ENCODE results near the gene CEP76. TPM values are rescaled to one million over a fixed set of nuclear protein-coding genes. Genes with fewer than 3 reads are reported as not detected.

Gene CEP76
- polyA plus RNA-seq, 1 donor (not counting 4 experiments of a cell fraction or from before 2014, with no cell fraction given) = 10.7 TPM

DNA sequence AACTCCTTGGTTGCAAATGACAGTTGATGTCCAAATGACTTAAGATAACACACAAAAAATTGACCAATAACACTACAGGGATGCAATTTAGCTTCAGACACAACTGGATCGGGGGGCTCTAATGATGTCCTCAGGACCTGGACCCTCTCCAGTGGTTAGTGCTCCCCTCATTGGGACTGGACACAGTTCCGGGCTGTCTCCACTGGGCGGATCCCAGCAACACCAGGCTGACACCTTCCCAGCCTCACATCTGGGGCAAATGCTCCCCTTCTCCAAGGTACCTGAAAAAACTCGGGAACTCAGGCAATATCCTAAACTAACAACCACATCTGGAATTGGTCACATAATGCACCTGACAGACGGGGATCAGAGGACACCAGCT is 49.0 kb upstream of the CEP76 start:
- Histone ChIP-seq H3K4me3 (ENCODE audit: control insufficient read depth in 2 of 3, extremely low read depth in 1 of 3, insufficient read depth in 2 of 3, low read depth in 1 of 3, low read length in 3 of 3) (no peak overlapping the region), H3K27me3 (ENCODE audit: control insufficient read depth, extremely low read depth, insufficient read depth, low read length) (no peaks in the 10 kb centered on the region), H3K4me1 (ENCODE audit: control insufficient read depth, extremely low read depth, insufficient read depth, low read length) (peaks cover 13% of the 10 kb centered on the region), H2AFZ (ENCODE audit: control insufficient read depth, low read length) (no peak overlapping the region), H4K20me1 (ENCODE audit: control insufficient read depth, extremely low read depth, insufficient read depth, low read length) (no peaks in the 10 kb centered on the region), H3K9me1 (ENCODE audit: control insufficient read depth, extremely low read depth, insufficient read depth, low read length) (no peaks in the 10 kb centered on the region), H3K4me2 (ENCODE audit: control insufficient read depth, extremely low read depth, insufficient read depth, low read depth, low read length) (no peak overlapping the region), H3K9me3 (ENCODE audit: control insufficient read depth, low read depth, low read length) (no peaks in the 10 kb centered on the region), H3K79me2 (ENCODE audit: control insufficient read depth, insufficient read depth, low read length) (no peaks in the 10 kb centered on the region), H3K27ac (ENCODE audit: control insufficient read depth, insufficient read depth, low read length) (no peak overlapping the region), H3K36me3 (ENCODE audit: control insufficient read depth in 2 of 2, extremely low read depth in 1 of 2, insufficient read depth in 2 of 2, low read length in 2 of 2) (no peaks in the 10 kb centered on the region), H3K9ac (ENCODE audit: control insufficient read depth, extremely low read depth, insufficient read depth, low read length) (no peak overlapping the region)
- TF ChIP-seq, protein P1, sequence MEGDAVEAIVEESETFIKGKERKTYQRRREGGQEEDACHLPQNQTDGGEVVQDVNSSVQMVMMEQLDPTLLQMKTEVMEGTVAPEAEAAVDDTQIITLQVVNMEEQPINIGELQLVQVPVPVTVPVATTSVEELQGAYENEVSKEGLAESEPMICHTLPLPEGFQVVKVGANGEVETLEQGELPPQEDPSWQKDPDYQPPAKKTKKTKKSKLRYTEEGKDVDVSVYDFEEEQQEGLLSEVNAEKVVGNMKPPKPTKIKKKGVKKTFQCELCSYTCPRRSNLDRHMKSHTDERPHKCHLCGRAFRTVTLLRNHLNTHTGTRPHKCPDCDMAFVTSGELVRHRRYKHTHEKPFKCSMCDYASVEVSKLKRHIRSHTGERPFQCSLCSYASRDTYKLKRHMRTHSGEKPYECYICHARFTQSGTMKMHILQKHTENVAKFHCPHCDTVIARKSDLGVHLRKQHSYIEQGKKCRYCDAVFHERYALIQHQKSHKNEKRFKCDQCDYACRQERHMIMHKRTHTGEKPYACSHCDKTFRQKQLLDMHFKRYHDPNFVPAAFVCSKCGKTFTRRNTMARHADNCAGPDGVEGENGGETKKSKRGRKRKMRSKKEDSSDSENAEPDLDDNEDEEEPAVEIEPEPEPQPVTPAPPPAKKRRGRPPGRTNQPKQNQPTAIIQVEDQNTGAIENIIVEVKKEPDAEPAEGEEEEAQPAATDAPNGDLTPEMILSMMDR (optimal IDR thresholded peaks at IDR 0.05 in 1 of 3, IDR thresholded peaks at IDR 0.05 in 1 of 3, conservative IDR thresholded peaks at IDR 0.05 in 1 of 3; ENCODE audit: extremely low read depth in 1 of 3, insufficient read depth in 2 of 3, low read length in 3 of 3) = no peak
- no peak for TF ChIP-seq EZH2 (IDR thresholded peaks at IDR 0.05; ENCODE audit: low read length)
- dilution Hi-C loops (cut with MboI; ENCODE audit: extremely low pct_ligation_motif_present, low sequenced_read_pairs) = no loop called here
- DNase-seq (ENCODE audit: low read depth, low spot score) (no peak), FAIRE-seq (no peak)

DNA sequence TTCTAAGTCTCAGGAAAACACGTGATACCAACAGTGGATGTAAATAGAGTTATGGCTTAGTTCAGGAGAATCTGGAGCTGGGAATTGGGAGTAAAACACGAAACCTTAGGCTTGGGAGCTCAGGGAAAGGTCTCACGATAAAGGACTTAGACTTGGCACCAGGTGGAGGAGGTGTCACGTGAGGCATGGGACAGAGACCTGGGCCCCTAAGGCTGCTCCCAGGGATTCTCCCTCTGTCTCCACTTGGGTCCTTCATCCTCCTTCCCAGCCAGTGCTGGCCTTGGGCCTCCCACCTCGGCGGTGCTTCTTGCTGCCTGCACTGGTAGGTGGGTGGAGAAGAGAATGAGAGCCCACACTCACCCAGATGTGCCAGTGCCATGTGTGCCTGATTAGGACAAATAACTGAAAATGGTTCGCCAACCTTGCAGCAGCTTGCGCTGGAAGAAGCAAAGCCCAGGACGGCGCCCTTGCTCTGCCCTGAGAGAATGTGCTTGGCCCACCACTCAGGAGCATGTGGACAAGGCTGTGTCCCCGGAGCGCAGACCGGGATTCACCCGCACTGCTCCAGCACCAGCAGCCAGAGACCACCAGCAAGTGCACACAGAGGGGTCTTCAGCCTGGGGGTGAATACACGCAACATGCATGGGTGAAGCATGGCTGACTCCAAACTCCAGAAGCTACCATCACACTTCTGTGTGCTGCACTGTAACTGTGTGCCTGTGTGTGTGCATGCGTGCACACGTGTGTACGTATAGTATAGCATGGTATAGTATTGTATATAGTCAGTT is 48.4 kb upstream of the CEP76 start:
- Histone ChIP-seq H3K9me1 (ENCODE audit: control insufficient read depth, extremely low read depth, insufficient read depth, low read length) (no peaks in the 10 kb centered on the region), H3K36me3 (ENCODE audit: control insufficient read depth in 2 of 2, extremely low read depth in 1 of 2, insufficient read depth in 2 of 2, low read length in 2 of 2) (no peaks in the 10 kb centered on the region), H3K9ac (ENCODE audit: control insufficient read depth, extremely low read depth, insufficient read depth, low read length) (no peak overlapping the region), H3K4me3 (ENCODE audit: control insufficient read depth in 2 of 3, extremely low read depth in 1 of 3, insufficient read depth in 2 of 3, low read depth in 1 of 3, low read length in 3 of 3) (no peak overlapping the region), H3K4me1 (ENCODE audit: control insufficient read depth, extremely low read depth, insufficient read depth, low read length) (peaks cover 13% of the 10 kb centered on the region), H3K4me2 (ENCODE audit: control insufficient read depth, extremely low read depth, insufficient read depth, low read depth, low read length) (no peak overlapping the region), H3K79me2 (ENCODE audit: control insufficient read depth, insufficient read depth, low read length) (no peaks in the 10 kb centered on the region), H3K27ac (ENCODE audit: control insufficient read depth, insufficient read depth, low read length) (no peak overlapping the region), H4K20me1 (ENCODE audit: control insufficient read depth, extremely low read depth, insufficient read depth, low read length) (no peaks in the 10 kb centered on the region), H3K27me3 (ENCODE audit: control insufficient read depth, extremely low read depth, insufficient read depth, low read length) (no peaks in the 10 kb centered on the region), H2AFZ (ENCODE audit: control insufficient read depth, low read length) (no peak overlapping the region), H3K9me3 (ENCODE audit: control insufficient read depth, low read depth, low read length) (no peaks in the 10 kb centered on the region)
- dilution Hi-C loops (cut with MboI; ENCODE audit: extremely low pct_ligation_motif_present, low sequenced_read_pairs) = no loop called here
- DNase-seq (ENCODE audit: low read depth, low spot score) (no peak), FAIRE-seq (no peak)
- TF ChIP-seq, protein P1 (optimal IDR thresholded peaks at IDR 0.05 in 1 of 3, IDR thresholded peaks at IDR 0.05 in 1 of 3, conservative IDR thresholded peaks at IDR 0.05 in 1 of 3; ENCODE audit: extremely low read depth in 1 of 3, insufficient read depth in 2 of 3, low read length in 3 of 3) = no peak
- no peak for TF ChIP-seq EZH2 (IDR thresholded peaks at IDR 0.05; ENCODE audit: low read length)

All from keratinocyte (primary cell).